ENCODE measurements around the gene PTGFR.

GRCh38 chr1:78501203-78501602, 10.4 kb downstream of the PTGFR start:
- TF ChIP-seq CTCF (optimal IDR thresholded peaks at IDR 0.05 in 1 of 3, IDR thresholded peaks at IDR 0.05 in 1 of 3, conservative IDR thresholded peaks at IDR 0.05 in 1 of 3; ENCODE audit: extremely low read depth in 1 of 3, insufficient read depth in 2 of 3, low read length in 3 of 3) (no peak), EZH2 (IDR thresholded peaks at IDR 0.05; ENCODE audit: low read length) (no peak)
